Liver (tissue), 3 donors: ENCODE data around the gene PIWIL1.

Source experiments
- EGR1 ChIP-seq, 2 donors: IDR thresholded peaks; 2 replicates each; pipeline ENCODE4 v1.6.1; 2016 to 2018; ENCODE audit warnings: antibody characterized with exemption in 2 of 2, low read depth in 2 of 2
- GABPA ChIP-seq, 2 donors: IDR thresholded peaks in 1 of 2; conservative IDR thresholded peaks in 1 of 2; 2 replicates each; pipeline ENCODE4 v1.6.1; 2016; ENCODE audit warnings: antibody characterized with exemption in 2 of 2, mild to moderate bottlenecking in 1 of 2, moderate library complexity in 1 of 2
- JUND ChIP-seq, 2 donors: IDR thresholded peaks; 2 replicates each; pipeline ENCODE4 v1.6.1; 2016; ENCODE audit warnings: antibody characterized with exemption in 2 of 2
- MAX ChIP-seq: IDR thresholded peaks from 2 replicates; pipeline ENCODE4 v1.6.1; 2016; ENCODE audit warnings: antibody characterized with exemption
- NR2F2 ChIP-seq: IDR thresholded peaks from 2 replicates; pipeline ENCODE4 v1.6.1; 2016; ENCODE audit warnings: antibody characterized with exemption
- RAD21 ChIP-seq, 2 donors: IDR thresholded peaks; 2 replicates each; pipeline ENCODE4 v1.6.1; 2016; ENCODE audit warnings: antibody characterized with exemption in 2 of 2, mild to moderate bottlenecking in 2 of 2
- REST ChIP-seq: IDR thresholded peaks from 2 replicates; pipeline ENCODE4 v1.6.1; 2016; ENCODE audit warnings: antibody characterized with exemption, mild to moderate bottlenecking
- SP1 ChIP-seq: IDR thresholded peaks from 2 replicates; pipeline ENCODE4 v1.6.1; 2018; ENCODE audit warnings: antibody characterized with exemption, mild to moderate bottlenecking
- TAF1 ChIP-seq: conservative IDR thresholded peaks from 2 replicates; pipeline ENCODE4 v1.6.1; 2016; ENCODE audit warnings: antibody characterized with exemption, mild to moderate bottlenecking
- YY1 ChIP-seq: IDR thresholded peaks from 2 replicates; pipeline ENCODE4 v1.6.1; 2016; ENCODE audit warnings: antibody characterized with exemption, mild to moderate bottlenecking
- TF ChIP-seq, protein P1 (sequence below): IDR thresholded peaks from 2 replicates; pipeline ENCODE4 v1.6.1; 2016; ENCODE audit warnings: antibody characterized with exemption
- TF ChIP-seq, protein P2 (sequence below): fragments of 150-350 bp; IDR thresholded peaks from 2 replicates; pipeline ENCODE4 v1.5.1; 2017; ENCODE audit warnings: improper control_type of control experiment, low read depth, low read length; ENCODE audit not compliant: missing input control
- TF ChIP-seq, protein P3 (sequence below): IDR thresholded peaks from 2 replicates; pipeline ENCODE4 v1.6.1; 2016; ENCODE audit warnings: antibody characterized with exemption
- donor health status: healthy.
- donor health status: healthy.

GRCh38 chr12:130412384-130412783 is 74.7 kb downstream of the PIWIL1 start:
- TF ChIP-seq, protein P1, sequence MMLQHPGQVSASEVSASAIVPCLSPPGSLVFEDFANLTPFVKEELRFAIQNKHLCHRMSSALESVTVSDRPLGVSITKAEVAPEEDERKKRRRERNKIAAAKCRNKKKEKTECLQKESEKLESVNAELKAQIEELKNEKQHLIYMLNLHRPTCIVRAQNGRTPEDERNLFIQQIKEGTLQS = no peak
- no peak for TF ChIP-seq RAD21 (IDR thresholded peaks at IDR 0.05)
- no peak for TF ChIP-seq GABPA (IDR thresholded peaks at IDR 0.05 in 1 of 2, conservative IDR thresholded peaks at IDR 0.05 in 1 of 2)
- TF ChIP-seq, protein P2, sequence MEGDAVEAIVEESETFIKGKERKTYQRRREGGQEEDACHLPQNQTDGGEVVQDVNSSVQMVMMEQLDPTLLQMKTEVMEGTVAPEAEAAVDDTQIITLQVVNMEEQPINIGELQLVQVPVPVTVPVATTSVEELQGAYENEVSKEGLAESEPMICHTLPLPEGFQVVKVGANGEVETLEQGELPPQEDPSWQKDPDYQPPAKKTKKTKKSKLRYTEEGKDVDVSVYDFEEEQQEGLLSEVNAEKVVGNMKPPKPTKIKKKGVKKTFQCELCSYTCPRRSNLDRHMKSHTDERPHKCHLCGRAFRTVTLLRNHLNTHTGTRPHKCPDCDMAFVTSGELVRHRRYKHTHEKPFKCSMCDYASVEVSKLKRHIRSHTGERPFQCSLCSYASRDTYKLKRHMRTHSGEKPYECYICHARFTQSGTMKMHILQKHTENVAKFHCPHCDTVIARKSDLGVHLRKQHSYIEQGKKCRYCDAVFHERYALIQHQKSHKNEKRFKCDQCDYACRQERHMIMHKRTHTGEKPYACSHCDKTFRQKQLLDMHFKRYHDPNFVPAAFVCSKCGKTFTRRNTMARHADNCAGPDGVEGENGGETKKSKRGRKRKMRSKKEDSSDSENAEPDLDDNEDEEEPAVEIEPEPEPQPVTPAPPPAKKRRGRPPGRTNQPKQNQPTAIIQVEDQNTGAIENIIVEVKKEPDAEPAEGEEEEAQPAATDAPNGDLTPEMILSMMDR = no peak
- no peak for TF ChIP-seq MAX
- no peak for TF ChIP-seq YY1
- no peak for TF ChIP-seq NR2F2
- TF ChIP-seq JUND (IDR thresholded peaks at IDR 0.05) = no peak
- no peak for TF ChIP-seq SP1
- TF ChIP-seq REST = no peak
- no peak for TF ChIP-seq TAF1
- no peak for TF ChIP-seq EGR1 (IDR thresholded peaks at IDR 0.05; ENCODE audit: low read depth in 2 of 2)
- TF ChIP-seq, protein P3, sequence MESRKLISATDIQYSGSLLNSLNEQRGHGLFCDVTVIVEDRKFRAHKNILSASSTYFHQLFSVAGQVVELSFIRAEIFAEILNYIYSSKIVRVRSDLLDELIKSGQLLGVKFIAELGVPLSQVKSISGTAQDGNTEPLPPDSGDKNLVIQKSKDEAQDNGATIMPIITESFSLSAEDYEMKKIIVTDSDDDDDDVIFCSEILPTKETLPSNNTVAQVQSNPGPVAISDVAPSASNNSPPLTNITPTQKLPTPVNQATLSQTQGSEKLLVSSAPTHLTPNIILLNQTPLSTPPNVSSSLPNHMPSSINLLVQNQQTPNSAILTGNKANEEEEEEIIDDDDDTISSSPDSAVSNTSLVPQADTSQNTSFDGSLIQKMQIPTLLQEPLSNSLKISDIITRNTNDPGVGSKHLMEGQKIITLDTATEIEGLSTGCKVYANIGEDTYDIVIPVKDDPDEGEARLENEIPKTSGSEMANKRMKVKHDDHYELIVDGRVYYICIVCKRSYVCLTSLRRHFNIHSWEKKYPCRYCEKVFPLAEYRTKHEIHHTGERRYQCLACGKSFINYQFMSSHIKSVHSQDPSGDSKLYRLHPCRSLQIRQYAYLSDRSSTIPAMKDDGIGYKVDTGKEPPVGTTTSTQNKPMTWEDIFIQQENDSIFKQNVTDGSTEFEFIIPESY = no peak
